H9 (cell line): ENCODE results near the gene TRIM21. TPM values are rescaled to one million over a fixed set of nuclear protein-coding genes. Genes with fewer than 3 reads are reported as not detected.
"Not testable (repeated sequence)": the region's sequence is repeated elsewhere in the genome, so short reads cannot be mapped to it uniquely, and the experiment has no call there.

Experiments
- DNase-seq: peaks from one replicate; pipeline ENCODE4 v3.0.0-alpha.2; 2017
- H2AFZ ChIP-seq: one replicate; pipeline ENCODE4 v1.6.1; 2013; ENCODE audit warnings: mild to moderate bottlenecking, low read length, control low read depth, moderate library complexity
- H2AK5ac ChIP-seq: 2 replicates; pipeline ENCODE4 v1.6.1; 2013; ENCODE audit warnings: low read length, control low read depth, mixed read lengths; ENCODE audit not compliant: insufficient read length
- H2BK120ac ChIP-seq: one replicate; pipeline ENCODE4 v1.6.1; 2013; ENCODE audit warnings: low read depth, mild to moderate bottlenecking, low read length, control low read depth, inconsistent platforms; ENCODE audit not compliant: poor library complexity, severe bottlenecking
- H2BK12ac ChIP-seq: 2 replicates; pipeline ENCODE4 v1.6.1; 2013; ENCODE audit warnings: low read length, control low read depth, mixed read lengths, low read depth; ENCODE audit not compliant: insufficient read length
- H2BK15ac ChIP-seq: 2 replicates; pipeline ENCODE4 v1.6.1; 2013; ENCODE audit warnings: low read depth, low read length, control low read depth
- H2BK20ac ChIP-seq: one replicate; pipeline ENCODE4 v1.6.1; 2013; ENCODE audit warnings: low read depth, mild to moderate bottlenecking, low read length, control low read depth, inconsistent platforms; ENCODE audit not compliant: poor library complexity, severe bottlenecking
- H2BK5ac ChIP-seq: 2 replicates; pipeline ENCODE4 v1.6.1; 2013; ENCODE audit warnings: low read length, control low read depth, mixed read lengths; ENCODE audit not compliant: insufficient read length
- H3K14ac ChIP-seq: 2 replicates; pipeline ENCODE4 v1.6.1; 2013; ENCODE audit warnings: low read length, control low read depth; ENCODE audit not compliant: insufficient read depth
- H3K18ac ChIP-seq: 2 replicates; pipeline ENCODE4 v1.6.1; 2013; ENCODE audit warnings: low read depth, mild to moderate bottlenecking, mixed read lengths, low read length, control low read depth; ENCODE audit not compliant: insufficient read length
- H3K23ac ChIP-seq: 2 replicates; pipeline ENCODE4 v1.6.1; 2013; ENCODE audit warnings: low read length, control low read depth, mixed read lengths, low read depth; ENCODE audit not compliant: insufficient read length
- H3K23me2 ChIP-seq: 2 replicates; pipeline ENCODE4 v1.6.1; 2013; ENCODE audit warnings: low read depth, mild to moderate bottlenecking, mixed read lengths, low read length, control low read depth; ENCODE audit not compliant: insufficient read length, poor library complexity, severe bottlenecking
- H3K27ac ChIP-seq: 2 replicates; pipeline ENCODE4 v1.5.1; 2013; ENCODE audit warnings: low read length, control low read depth, mixed read lengths, low read depth; ENCODE audit not compliant: insufficient read length
- H3K27me3 ChIP-seq: 2 replicates; pipeline ENCODE4 v1.6.1; 2013; ENCODE audit warnings: low read length, control low read depth, inconsistent platforms; ENCODE audit not compliant: insufficient read depth
- H3K4ac ChIP-seq: 2 replicates; pipeline ENCODE4 v1.6.1; 2013; ENCODE audit warnings: low read depth, mild to moderate bottlenecking, control low read depth, inconsistent platforms, low read length, moderate library complexity
- H3K4me1 ChIP-seq: 2 replicates; pipeline ENCODE4 v1.6.1; 2013; ENCODE audit warnings: low read length, control low read depth, inconsistent platforms; ENCODE audit not compliant: insufficient read depth
- H3K4me2 ChIP-seq: 2 replicates; pipeline ENCODE4 v1.6.1; 2013; ENCODE audit warnings: low read length, control low read depth, mixed read lengths; ENCODE audit not compliant: insufficient read length, insufficient read depth
- H3K56ac ChIP-seq: 2 replicates; pipeline ENCODE4 v1.6.1; 2013; ENCODE audit warnings: low read depth, mild to moderate bottlenecking, mixed read lengths, low read length, control low read depth; ENCODE audit not compliant: insufficient read length
- H3K79me1 ChIP-seq: 2 replicates; pipeline ENCODE4 v1.6.1; 2013; ENCODE audit warnings: low read depth, mild to moderate bottlenecking, moderate library complexity, low read length, control low read depth, inconsistent platforms; ENCODE audit not compliant: insufficient read depth, poor library complexity, severe bottlenecking
- H3K79me2 ChIP-seq: 2 replicates; pipeline ENCODE4 v1.6.1; 2013; ENCODE audit warnings: low read length, control low read depth, inconsistent platforms; ENCODE audit not compliant: insufficient read depth
- H3K9ac ChIP-seq: 2 replicates; pipeline ENCODE4 v1.6.1; 2013; ENCODE audit warnings: low read length, control low read depth, mixed read lengths; ENCODE audit not compliant: insufficient read length; ENCODE audit errors: extremely low read depth
- H3K9me3 ChIP-seq: one replicate; pipeline ENCODE4 v1.6.1; 2013; ENCODE audit warnings: low read depth, low read length, inconsistent platforms; ENCODE audit not compliant: control insufficient read depth
- H3T11ph ChIP-seq: one replicate; pipeline ENCODE4 v1.6.1; 2013; ENCODE audit warnings: mild to moderate bottlenecking, low read length, control low read depth, inconsistent platforms
- H4K20me1 ChIP-seq: one replicate; pipeline ENCODE4 v1.6.1; 2013; ENCODE audit not compliant: control insufficient read depth, insufficient read length, insufficient read depth
- H4K5ac ChIP-seq: 2 replicates; pipeline ENCODE4 v1.6.1; 2013; ENCODE audit warnings: low read depth, mild to moderate bottlenecking, mixed read lengths, low read length, control low read depth; ENCODE audit not compliant: insufficient read length
- H4K8ac ChIP-seq: replicated peaks from 2 replicates; pipeline ENCODE4 v1.6.1; 2013; ENCODE audit warnings: low read length, control low read depth, mixed read lengths, low read depth; ENCODE audit not compliant: insufficient read length
- H4K91ac ChIP-seq: 2 replicates; pipeline ENCODE4 v1.6.1; 2013; ENCODE audit warnings: low read depth, mild to moderate bottlenecking, moderate library complexity, mixed read lengths, low read length, control low read depth; ENCODE audit not compliant: insufficient read length
- H3K27ac Mint-ChIP-seq, 3 experiments: 2 replicates in 2 of 3; 3 replicates in 1 of 3; pipeline ENCODE4 v1.8.0; 2020 to 2021; ENCODE audit warnings: mixed read lengths in 3 of 3, mild to moderate bottlenecking in 1 of 3, moderate library complexity in 1 of 3
- H3K27me3 Mint-ChIP-seq: 2 replicates; pipeline ENCODE4 v1.8.0; 2021; ENCODE audit warnings: low read depth, mild to moderate bottlenecking, moderate library complexity, mixed read lengths
- H3K36me3 Mint-ChIP-seq, 3 experiments: 2 replicates in 2 of 3; 3 replicates in 1 of 3; pipeline ENCODE4 v1.8.0; 2020 to 2021; ENCODE audit warnings: low read depth in 3 of 3, mixed read lengths in 3 of 3; ENCODE audit not compliant: insufficient read depth in 1 of 3
- H3K4me1 Mint-ChIP-seq, 2 experiments: 2 replicates each; pipeline ENCODE4 v1.8.0; 2020; ENCODE audit warnings: mixed read lengths in 2 of 2
- H3K4me3 Mint-ChIP-seq, 2 experiments: 2 replicates in 1 of 2; 3 replicates in 1 of 2; pipeline ENCODE4 v1.8.0; 2020 to 2021; ENCODE audit warnings: mild to moderate bottlenecking in 2 of 2, mixed read lengths in 2 of 2, moderate library complexity in 1 of 2
- H3K9me3 Mint-ChIP-seq, 2 experiments: 2 replicates in 1 of 2; 3 replicates in 1 of 2; pipeline ENCODE4 v1.8.0; 2020; ENCODE audit warnings: mild to moderate bottlenecking in 2 of 2, mixed read lengths in 2 of 2, moderate library complexity in 1 of 2
- WGBS: extraction: QIAGEN DNeasy Blood & Tissue Kit; methylation state at CpG from one replicate; pipeline ENCODE4 v1.1.7; 2013; ENCODE audit warnings: missing lambda C conversion rate, low lambda C conversion rate, mixed read lengths; ENCODE audit not compliant: insufficient read length; ENCODE audit errors: extremely low coverage; 5-methylcytosine and 5-hydroxymethylcytosine counted together
- total RNA-seq: library from RNA; stranded (reverse); gene quantifications from 2 replicates; pipeline ENCODE4 v1.2.1, GENCODE V29; 2021

Gene TRIM21
- total RNA-seq, 1 experiment from 2014 or later = 15.1 TPM

DNA sequence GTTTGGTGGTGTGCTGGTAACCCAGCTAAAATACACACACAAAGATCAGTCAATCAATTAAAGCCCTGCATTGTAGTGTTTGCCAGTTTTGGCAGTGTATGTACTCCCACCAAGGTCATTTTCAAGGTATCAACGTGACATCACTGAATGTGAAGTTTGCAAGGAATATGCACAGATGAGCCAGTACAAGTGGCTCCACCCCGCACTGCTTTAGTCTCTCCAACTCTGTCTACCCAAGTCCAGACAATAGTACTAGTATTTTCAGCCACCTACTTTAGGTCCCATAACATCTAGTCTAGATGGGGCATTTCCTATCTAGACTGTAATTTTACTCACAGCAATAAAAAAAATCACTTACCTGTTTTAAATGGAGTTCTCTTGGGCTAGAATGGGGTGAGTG, 48.1 kb downstream of the TRIM21 start:
- H3K4me1 ChIP-seq, H3K4ac ChIP-seq, H3K18ac ChIP-seq, H2AK5ac ChIP-seq, H3K14ac ChIP-seq, H3K4me1 Mint-ChIP-seq, H3K36me3 Mint-ChIP-seq, H3K27ac Mint-ChIP-seq, H2BK5ac ChIP-seq, H3K79me1 ChIP-seq, H3K56ac ChIP-seq, H3K23me2 ChIP-seq, H3T11ph ChIP-seq, H3K9me3 ChIP-seq, H4K20me1 ChIP-seq, H3K27ac ChIP-seq, H3K27me3 Mint-ChIP-seq, H3K79me2 ChIP-seq, H3K4me3 Mint-ChIP-seq, H4K8ac ChIP-seq, H3K4me2 ChIP-seq, H2BK20ac ChIP-seq, H3K9me3 Mint-ChIP-seq, H2BK15ac ChIP-seq, DNase-seq, H4K91ac ChIP-seq, H2AFZ ChIP-seq, H4K5ac ChIP-seq, H3K9ac ChIP-seq, H3K23ac ChIP-seq, H2BK120ac ChIP-seq, H2BK12ac ChIP-seq, H3K27me3 ChIP-seq: not testable (repeated sequence)
- no CpG with 5 or more reads among the region's 2 CpGs for WGBS

Other genes starting within 250 kb of the TRIM21 start
- gene OR52B4, start 25.3 kb downstream of the TRIM21 start, total RNA-seq = not detected in 2 replicates
- gene OR52K2, start 55.6 kb upstream of the TRIM21 start, total RNA-seq = not detected in 2 replicates
- not detected in 2 replicates for gene OR52K1, start 88.9 kb upstream of the TRIM21 start, total RNA-seq
- gene OR52M1, start 151.5 kb upstream of the TRIM21 start, total RNA-seq = not detected in 2 replicates
- not detected in 2 replicates for gene OR52I2, start 188.0 kb upstream of the TRIM21 start, total RNA-seq
- not detected in 2 replicates for gene OR52I1, start 200.3 kb upstream of the TRIM21 start, total RNA-seq
- gene TRIM68, start 214.5 kb upstream of the TRIM21 start, total RNA-seq = 7.5 and 9.9 TPM in 2 replicates
- gene OR51D1, start 243.8 kb upstream of the TRIM21 start, total RNA-seq = not detected in 2 replicates